Hepatocyte (in vitro differentiated cells): ENCODE data around the gene FIGNL2.

Experiments
- EZH2 ChIP-seq: fragments of 200-600 bp; sonication (generic); IDR thresholded peaks from 2 replicates; pipeline ENCODE4 v1.6.1; 2016; ENCODE audit warnings: antibody characterized with exemption, mild to moderate bottlenecking, borderline replicate concordance
- EZH2phosphoT487 ChIP-seq: fragments of 200-600 bp; sonication (generic); IDR thresholded peaks from one replicate; pipeline ENCODE4 v1.6.1; 2018; ENCODE audit warnings: antibody characterized with exemption, mild to moderate bottlenecking, low read depth, moderate library complexity; ENCODE audit not compliant: unreplicated experiment, severe bottlenecking
- TF ChIP-seq, protein P1 (sequence below): fragments of 200-600 bp; sonication (generic); IDR thresholded peaks from 2 replicates; pipeline ENCODE4 v1.5.1; 2016; ENCODE audit warnings: antibody characterized with exemption, mild to moderate bottlenecking; ENCODE audit not compliant: poor library complexity

- TF ChIP-seq EZH2phosphoT487 = no peak
- TF ChIP-seq, protein P1, sequence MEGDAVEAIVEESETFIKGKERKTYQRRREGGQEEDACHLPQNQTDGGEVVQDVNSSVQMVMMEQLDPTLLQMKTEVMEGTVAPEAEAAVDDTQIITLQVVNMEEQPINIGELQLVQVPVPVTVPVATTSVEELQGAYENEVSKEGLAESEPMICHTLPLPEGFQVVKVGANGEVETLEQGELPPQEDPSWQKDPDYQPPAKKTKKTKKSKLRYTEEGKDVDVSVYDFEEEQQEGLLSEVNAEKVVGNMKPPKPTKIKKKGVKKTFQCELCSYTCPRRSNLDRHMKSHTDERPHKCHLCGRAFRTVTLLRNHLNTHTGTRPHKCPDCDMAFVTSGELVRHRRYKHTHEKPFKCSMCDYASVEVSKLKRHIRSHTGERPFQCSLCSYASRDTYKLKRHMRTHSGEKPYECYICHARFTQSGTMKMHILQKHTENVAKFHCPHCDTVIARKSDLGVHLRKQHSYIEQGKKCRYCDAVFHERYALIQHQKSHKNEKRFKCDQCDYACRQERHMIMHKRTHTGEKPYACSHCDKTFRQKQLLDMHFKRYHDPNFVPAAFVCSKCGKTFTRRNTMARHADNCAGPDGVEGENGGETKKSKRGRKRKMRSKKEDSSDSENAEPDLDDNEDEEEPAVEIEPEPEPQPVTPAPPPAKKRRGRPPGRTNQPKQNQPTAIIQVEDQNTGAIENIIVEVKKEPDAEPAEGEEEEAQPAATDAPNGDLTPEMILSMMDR = no peak
- no peak for TF ChIP-seq EZH2
Measured at GRCh38 chr12:51792417-51792816, 56.1 kb downstream of the FIGNL2 start.
